Measurements from ENCODE around the gene UTP25.
"Not testable (repeated sequence)": the region's sequence is repeated elsewhere in the genome, so short reads cannot be mapped to it uniquely, and the experiment has no call there.

The UTP25 gene

GRCh38 chr1:209899948-209900347, 72.2 kb downstream of the UTP25 start:
- no peak for DNase-seq

- no peak for DNase-seq
These were observed 73.0 kb downstream of the UTP25 start for GRCh38 chr1:209900734-209901133.

GRCh38 chr1:209901211-209901610, 73.4 kb downstream of the UTP25 start:
- no peak for DNase-seq

- DNase-seq: not testable (repeated sequence)
These were observed 77.0 kb downstream of the UTP25 start for GRCh38 chr1:209904774-209905173.
